A549 treated with GW870086 at 1 μM for 4 hours (cell line): ENCODE measurements around the gene SREK1. TPM values are rescaled to one million over a fixed set of nuclear protein-coding genes. Genes with fewer than 3 reads are reported as not detected.

ENCODE experiments used
- total RNA-seq: library from RNA; stranded (reverse); fragments of 200-300 nt; extraction: Qiagen RNA extraction; gene quantifications from 5 replicates; pipeline ENCODE4 v1.2.3, GENCODE V29; 2022; ENCODE audit warnings: low read depth

The SREK1 gene
- 19.8 to 33.1 TPM (median 30.7 TPM) in 5 replicates for total RNA-seq

GRCh38 chr5:66144074-66144833 lies at the start of gene SREK1:
SREK1 (plus strand) TSS chr5:66144300; CDS start chr5:66144377, 77 bp downstream.

Other genes with a start within 250 kb of the SREK1 start
- gene ERBIN, start 217.7 kb upstream of the SREK1 start, total RNA-seq = 20.2 to 36.9 TPM (median 25.3 TPM) in 5 replicates